GM12865 (cell line): ENCODE results near the gene DCHS1.
A peak's percentile ranks its signal among the peaks of the same experiment; 100 is the strongest.

Source experiments
- DNase-seq: peaks from one replicate; pipeline ENCODE4 v3.0.0; 2010; ENCODE audit warnings: low read depth
- H3K4me3 ChIP-seq: 2 replicates; pipeline ENCODE4 v1.5.1; 2011; ENCODE audit warnings: mild to moderate bottlenecking, low read depth, low read length, control low read depth
- TF ChIP-seq, protein P1 (sequence below): IDR thresholded peaks from 2 replicates; pipeline ENCODE4 v1.5.1; 2011; ENCODE audit warnings: low read length, control low read depth, low read depth, inconsistent platforms; ENCODE audit not compliant: insufficient read depth; ENCODE audit errors: missing control alignments

DCHS1 gene

DNA sequence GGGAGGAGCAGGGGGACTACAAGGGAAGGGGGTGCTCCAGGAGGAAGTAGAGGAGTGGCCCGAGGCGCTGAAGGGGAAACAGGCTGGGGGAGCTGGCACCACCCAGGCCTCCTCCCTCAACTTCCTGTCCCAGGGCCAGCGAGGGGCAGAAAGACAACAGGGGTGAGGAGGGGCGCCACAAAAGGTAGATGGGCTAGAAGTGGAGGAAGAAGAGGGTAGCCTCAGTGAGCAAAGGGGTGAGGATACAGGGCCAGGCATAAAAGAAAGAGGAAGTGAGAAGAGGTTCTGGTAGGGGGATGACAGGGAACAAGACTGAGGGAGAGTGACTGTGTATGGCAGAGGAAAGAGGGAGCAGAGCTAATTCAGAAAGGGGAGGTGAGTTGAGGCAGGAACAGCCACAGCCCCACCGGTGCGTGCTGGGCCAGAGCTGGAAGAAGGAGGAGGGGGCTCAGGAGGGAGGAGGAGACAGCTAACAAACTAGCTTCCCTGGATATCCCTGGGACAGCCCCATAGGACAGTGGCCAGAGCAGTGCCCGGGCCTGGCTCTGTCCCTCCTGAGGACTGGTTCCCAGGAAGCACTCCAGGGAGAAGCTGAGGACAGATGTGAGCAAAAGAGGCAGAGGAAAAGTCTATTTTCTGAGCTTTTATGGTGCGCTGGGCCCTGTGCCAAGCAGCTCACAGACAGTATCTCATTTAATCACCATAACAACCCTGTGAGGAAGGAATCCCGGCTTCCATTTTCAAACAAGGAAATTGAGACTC lies 8.5 kb downstream of the DCHS1 start:
- DNase-seq = peak; percentile 68
- TF ChIP-seq, protein P1, sequence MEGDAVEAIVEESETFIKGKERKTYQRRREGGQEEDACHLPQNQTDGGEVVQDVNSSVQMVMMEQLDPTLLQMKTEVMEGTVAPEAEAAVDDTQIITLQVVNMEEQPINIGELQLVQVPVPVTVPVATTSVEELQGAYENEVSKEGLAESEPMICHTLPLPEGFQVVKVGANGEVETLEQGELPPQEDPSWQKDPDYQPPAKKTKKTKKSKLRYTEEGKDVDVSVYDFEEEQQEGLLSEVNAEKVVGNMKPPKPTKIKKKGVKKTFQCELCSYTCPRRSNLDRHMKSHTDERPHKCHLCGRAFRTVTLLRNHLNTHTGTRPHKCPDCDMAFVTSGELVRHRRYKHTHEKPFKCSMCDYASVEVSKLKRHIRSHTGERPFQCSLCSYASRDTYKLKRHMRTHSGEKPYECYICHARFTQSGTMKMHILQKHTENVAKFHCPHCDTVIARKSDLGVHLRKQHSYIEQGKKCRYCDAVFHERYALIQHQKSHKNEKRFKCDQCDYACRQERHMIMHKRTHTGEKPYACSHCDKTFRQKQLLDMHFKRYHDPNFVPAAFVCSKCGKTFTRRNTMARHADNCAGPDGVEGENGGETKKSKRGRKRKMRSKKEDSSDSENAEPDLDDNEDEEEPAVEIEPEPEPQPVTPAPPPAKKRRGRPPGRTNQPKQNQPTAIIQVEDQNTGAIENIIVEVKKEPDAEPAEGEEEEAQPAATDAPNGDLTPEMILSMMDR = no peak

DNA sequence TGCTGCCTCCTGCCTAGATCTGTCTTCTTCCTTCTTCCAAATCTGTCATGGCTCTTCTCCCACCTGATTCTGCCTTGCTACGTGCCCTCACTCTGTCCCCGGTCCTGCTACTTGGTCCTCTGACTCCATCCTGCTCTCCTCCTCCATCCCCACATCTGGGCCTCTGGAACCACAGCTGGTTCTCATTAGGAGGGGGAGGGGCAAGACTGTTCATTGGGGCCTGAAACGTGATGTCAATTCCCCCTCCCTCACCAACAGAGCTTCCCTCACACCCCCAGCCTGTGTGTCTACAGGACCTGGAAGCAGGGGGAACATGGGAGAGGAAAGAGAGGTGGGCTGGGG lies 9.1 kb downstream of the DCHS1 start:
- TF ChIP-seq, protein P1 = no peak
- DNase-seq = peak; percentile 15
- peak overlapping the region; percentile 2; the same call in 1 of the 2 replicates for H3K4me3 ChIP-seq

More for the DNA sequence above, 8.5 kb downstream of the DCHS1 start:
- peak overlapping the region; percentile 2; the same call in 1 of the 2 replicates for H3K4me3 ChIP-seq

DNA sequence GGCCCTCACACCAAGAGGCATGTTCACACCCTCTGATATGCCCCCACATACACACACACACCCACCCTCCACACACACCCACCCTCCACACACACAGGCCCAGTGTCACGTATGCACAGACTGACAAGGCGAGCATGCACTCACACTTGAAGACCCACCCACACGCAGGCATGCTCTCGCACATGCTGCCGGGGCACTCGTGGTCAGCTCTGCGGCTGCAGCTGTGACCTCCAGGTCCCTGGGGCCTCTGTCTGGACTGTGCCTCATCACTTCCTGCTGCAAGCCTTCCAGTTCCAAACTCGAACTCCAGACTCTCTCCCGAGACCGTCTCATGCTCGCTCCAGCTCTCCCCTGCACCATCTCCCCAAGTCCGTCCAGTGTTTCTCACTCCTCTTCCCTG lies 9.5 kb downstream of the DCHS1 start:
- H3K4me3 ChIP-seq = no peak overlapping the region
- DNase-seq = peak; percentile 60
- TF ChIP-seq, protein P1 = no peak

DNA sequence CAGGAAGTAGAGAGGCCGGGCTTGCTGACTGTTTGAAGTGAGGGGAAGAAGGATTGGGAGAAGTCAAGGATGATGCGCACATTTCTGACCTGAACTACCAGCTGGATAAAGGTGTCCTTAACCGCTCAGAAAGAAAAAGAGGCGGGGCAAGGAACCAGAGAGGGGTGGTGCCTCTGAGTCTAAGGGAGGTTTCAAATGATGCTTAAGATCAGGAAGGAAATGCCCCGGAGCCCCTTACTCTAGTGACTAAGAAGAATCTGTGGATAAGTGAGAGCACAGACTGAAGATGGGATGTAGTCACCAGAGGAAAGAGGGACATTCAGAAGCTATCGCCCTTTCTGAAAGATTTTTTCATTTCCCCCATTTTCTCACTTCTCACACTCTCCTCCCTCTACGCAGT lies 12.7 kb downstream of the DCHS1 start:
- H3K4me3 ChIP-seq = no peak overlapping the region
- DNase-seq = no peak
- TF ChIP-seq, protein P1 = no peak

DNA sequence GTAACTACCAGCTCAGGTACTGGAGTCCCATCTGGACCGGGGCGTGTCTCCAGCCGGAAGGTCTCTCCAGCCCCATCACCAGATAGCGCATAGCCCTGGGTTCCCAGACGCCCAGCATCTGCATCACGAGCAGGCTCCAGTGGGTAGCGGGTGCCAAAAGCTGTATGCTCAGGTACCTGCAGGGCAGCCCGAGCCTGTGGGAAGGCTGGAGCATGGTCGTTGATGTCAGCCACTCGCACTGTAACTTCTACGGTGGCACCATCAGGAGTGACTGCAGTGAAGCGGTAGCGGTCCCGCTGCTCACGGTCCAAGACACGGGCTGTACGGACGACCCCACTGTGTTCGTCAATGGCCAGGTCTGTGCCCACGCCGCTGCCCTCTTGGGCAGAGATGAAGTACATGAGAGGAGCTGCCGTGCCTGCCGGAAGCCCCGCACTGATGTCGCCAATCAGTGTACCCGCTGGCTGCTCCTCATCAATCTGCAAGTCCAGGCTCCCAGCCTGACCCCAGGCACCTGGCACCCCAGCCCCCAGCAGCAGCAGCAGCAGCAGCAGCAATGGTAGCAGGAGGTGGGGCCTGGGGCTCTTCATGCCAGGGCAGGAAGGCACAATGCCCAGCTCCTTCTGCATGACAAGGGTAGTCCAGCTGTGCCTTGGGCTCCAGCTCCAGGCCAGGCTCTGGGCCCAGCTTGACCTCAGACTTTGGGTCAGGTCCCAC lies 14.5 kb downstream of the DCHS1 start:
- TF ChIP-seq, protein P1 = no peak
- DNase-seq = no peak
- no peak overlapping the region for H3K4me3 ChIP-seq

DNA sequence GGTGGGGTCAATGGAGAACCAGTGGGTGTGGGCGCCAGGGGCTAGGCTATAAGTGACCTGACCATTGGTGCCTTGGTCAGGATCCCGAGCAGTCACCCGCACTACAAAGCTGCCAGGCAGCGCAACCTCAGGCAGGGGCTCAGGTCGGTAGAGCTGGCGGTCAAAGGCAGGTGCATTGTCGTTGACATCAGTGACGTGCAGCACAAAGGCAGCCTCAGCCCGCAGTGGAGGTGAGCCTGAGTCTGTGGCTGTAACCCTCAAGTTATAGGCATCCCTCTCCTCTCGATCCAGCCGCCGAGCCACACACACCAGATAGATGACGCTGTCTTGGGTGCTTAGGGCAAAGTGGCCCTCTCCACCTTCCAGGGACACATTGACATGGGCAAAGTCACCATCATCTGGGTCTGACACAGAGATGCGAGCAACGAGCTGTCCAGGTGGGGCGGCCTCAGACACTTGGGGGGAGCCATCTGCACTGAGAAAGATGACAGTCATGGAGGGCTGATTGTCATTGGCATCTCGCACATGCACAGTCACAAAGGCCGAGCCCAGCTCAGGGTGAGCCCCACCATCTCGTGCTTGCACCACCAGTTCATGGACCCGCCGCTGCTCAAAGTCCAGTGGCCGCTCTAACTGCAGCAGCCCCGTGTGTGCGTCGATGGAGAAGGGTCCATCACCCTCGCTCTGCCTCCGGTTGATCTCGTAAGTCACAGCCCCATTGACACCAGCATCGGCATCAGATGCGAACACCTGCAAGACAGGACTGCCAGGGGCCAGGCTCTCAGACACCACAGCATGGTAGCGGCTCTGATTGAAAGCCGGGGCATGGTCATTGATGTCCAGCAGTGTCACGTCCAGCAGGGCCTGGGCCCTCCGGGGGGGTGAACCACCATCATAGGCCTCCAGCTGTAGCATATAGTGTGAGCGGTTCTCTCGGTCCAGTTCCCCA lies 15.3 kb downstream of the DCHS1 start:
- no peak overlapping the region for H3K4me3 ChIP-seq
- no peak for DNase-seq
- TF ChIP-seq, protein P1 = no peak
